ENCODE results near the gene DHX8.
"Not testable (repeated sequence)": the region's sequence is repeated elsewhere in the genome, so short reads cannot be mapped to it uniquely, and the experiment has no call there.

The DHX8 gene

GRCh38 chr17:43462569-43462968 lies 21.2 kb upstream of the DHX8 start:
- not testable (repeated sequence) for DNase-seq

- no peak for DNase-seq
These were observed 20.5 kb upstream of the DHX8 start for GRCh38 chr17:43463241-43463640.

GRCh38 chr17:43464046-43464445 lies 19.7 kb upstream of the DHX8 start:
- DNase-seq: no peak

- DNase-seq: no peak
These were observed 18.7 kb upstream of the DHX8 start for GRCh38 chr17:43465049-43465448.

GRCh38 chr17:43467981-43468581 lies 15.7 kb upstream of the DHX8 start:
- DNase-seq: no peak

GRCh38 chr17:43468691-43469139 lies 15.1 kb upstream of the DHX8 start:
- DNase-seq: no peak

- no peak for DNase-seq
These were observed 14.6 kb upstream of the DHX8 start for GRCh38 chr17:43469145-43469544.

- no peak for DNase-seq
These were observed 12.1 kb upstream of the DHX8 start for GRCh38 chr17:43471585-43472160.

GRCh38 chr17:43475494-43476089 lies 8.2 kb upstream of the DHX8 start:
- no peak for DNase-seq

- DNase-seq: not testable (repeated sequence)
These were observed 7.5 kb upstream of the DHX8 start for GRCh38 chr17:43476306-43476705.

- DNase-seq: no peak
These were observed 5.7 kb upstream of the DHX8 start for GRCh38 chr17:43477832-43478634.

- DNase-seq: no peak
These were observed 3.8 kb upstream of the DHX8 start for GRCh38 chr17:43479948-43480347.

GRCh38 chr17:43482103-43483012 lies 1.4 kb upstream of the DHX8 start:
- DNase-seq: no peak

- DNase-seq: no peak
These were observed 6.8 kb downstream of the DHX8 start for GRCh38 chr17:43490621-43491020.

- not testable (repeated sequence) for DNase-seq
These were observed 25.7 kb downstream of the DHX8 start for GRCh38 chr17:43509440-43509839.

GRCh38 chr17:43511199-43511598 lies 27.4 kb downstream of the DHX8 start:
- not testable (repeated sequence) for DNase-seq

GRCh38 chr17:43515656-43516055 lies 31.9 kb downstream of the DHX8 start:
- DNase-seq: no peak

GRCh38 chr17:43517161-43517560 lies 33.4 kb downstream of the DHX8 start:
- DNase-seq: no peak

GRCh38 chr17:43517615-43518386 lies 34.0 kb downstream of the DHX8 start:
- no peak for DNase-seq

GRCh38 chr17:43521389-43521788 lies 37.6 kb downstream of the DHX8 start:
- DNase-seq: no peak

GRCh38 chr17:43524945-43525575 lies 41.3 kb downstream of the DHX8 start:
- DNase-seq: no peak

All from CD4-positive, alpha-beta T cell treated with Interleukin-21 for 1 hour (primary cell).